Measurements from ENCODE around the gene C1QTNF2. TPM values are rescaled to one million over a fixed set of nuclear protein-coding genes. Genes with fewer than 3 reads are reported as not detected.

Gene C1QTNF2
- total and polyA plus RNA-seq, 2 of the 13 experiments (the other 11 are each of a cell fraction or from before 2014, with no cell fraction given): not detected

DNA sequence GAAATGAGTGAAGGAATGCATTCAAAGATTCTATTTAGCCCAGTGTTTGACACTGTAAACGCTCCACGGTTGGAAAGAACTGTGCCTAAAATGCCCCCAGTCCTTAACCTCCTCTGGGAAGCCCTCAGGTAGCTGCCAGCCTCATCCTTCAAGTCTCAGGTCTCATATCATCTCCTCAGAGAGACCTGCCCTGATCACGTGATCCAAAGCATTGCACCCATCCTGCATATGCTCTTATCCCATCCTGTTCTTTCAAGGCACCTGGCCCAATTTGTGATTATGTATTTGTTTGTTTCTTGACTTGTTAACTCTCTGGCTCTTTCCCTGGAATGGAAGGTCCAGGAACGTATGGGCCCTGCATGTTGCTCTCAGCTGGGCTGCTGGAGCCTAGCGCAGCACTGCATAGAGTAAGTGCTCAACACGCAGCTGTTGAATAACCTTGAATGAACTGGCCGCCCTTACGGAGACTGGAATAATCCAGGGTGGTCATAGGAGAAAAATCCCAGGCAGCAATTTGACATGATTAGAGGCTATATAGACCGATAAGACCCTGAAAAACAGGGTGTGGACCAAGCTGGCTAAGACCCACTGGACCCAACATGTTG, 8.7 kb downstream of the C1QTNF2 start:
- CTCF ChIA-PET (ENCODE audit: low intra/inter-chr PET ratio, low total read pairs): no interaction called here
- no peak overlapping the region for H3K4me2 ChIP-seq (ENCODE audit: low read depth, low read length)
- ATAC-seq: no peak

More for the DNA sequence above, 8.7 kb downstream of the C1QTNF2 start:
- intact Hi-C loops (cut with micrococcal nuclease; ENCODE audit: unreplicated experiment): no loop called here
- 40% methylated on average over 9 of the region's 9 CpGs for WGBS (ENCODE audit: low lambda C conversion rate)
- Histone ChIP-seq H4K20me1 (ENCODE audit: insufficient read depth, low read length) (no peaks in the 10 kb centered on the region), H3K4me1 (ENCODE audit: insufficient read depth, low read length) (no peaks in the 10 kb centered on the region), H3K9me3 (ENCODE audit: low read length) (no peaks in the 10 kb centered on the region), H3K27me3 (ENCODE audit: control insufficient read depth in 1 of 2, insufficient read depth in 2 of 2, low read length in 2 of 2) (peaks cover 0 to 3% of the 10 kb centered on the region in 2 experiments; a peak in 3 of 5 replicates), H3K36me3 (replicated peaks in 1 of 2; ENCODE audit: control insufficient read depth in 1 of 2, insufficient read depth in 2 of 2, low read length in 2 of 2) (no peaks in the 10 kb centered on the region), H2AFZ (ENCODE audit: low read length) (no peak overlapping the region), H3K79me2 (ENCODE audit: insufficient read depth, low read length) (no peaks in the 10 kb centered on the region), H3K27ac (ENCODE audit: extremely low read length, insufficient read depth, low read length) (no peak overlapping the region), H3K9ac (ENCODE audit: insufficient read depth, low read depth, low read length) (no peak overlapping the region), H3K4me3 (replicated peaks in 1 of 3; ENCODE audit: insufficient read depth in 1 of 3, low read depth in 2 of 3, low read length in 3 of 3) (no peak overlapping the region)
- DNase-seq (ENCODE audit: low spot score) (no peak), FAIRE-seq (no peak)
- in situ Hi-C loops (cut with HindIII; ENCODE audit: extremely low pct_ligation_motif_present, low pct_unique_long_range_greater_than_20kb): no loop called here
- no TSS peak for BruUV-seq (replicated peaks)
- POLR2A ChIA-PET: no interaction called here
- TF ChIP-seq, protein P1, sequence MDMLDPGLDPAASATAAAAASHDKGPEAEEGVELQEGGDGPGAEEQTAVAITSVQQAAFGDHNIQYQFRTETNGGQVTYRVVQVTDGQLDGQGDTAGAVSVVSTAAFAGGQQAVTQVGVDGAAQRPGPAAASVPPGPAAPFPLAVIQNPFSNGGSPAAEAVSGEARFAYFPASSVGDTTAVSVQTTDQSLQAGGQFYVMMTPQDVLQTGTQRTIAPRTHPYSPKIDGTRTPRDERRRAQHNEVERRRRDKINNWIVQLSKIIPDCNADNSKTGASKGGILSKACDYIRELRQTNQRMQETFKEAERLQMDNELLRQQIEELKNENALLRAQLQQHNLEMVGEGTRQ (IDR thresholded peaks at IDR 0.05; ENCODE audit: low read depth, low read length): peak; percentile 60
- TF ChIP-seq, protein P1 (CRISPR knock-in tag; IDR thresholded peaks at IDR 0.05; ENCODE audit: borderline replicate concordance): no peak
- TF ChIP-seq RAD51 (IDR thresholded peaks at IDR 0.05; ENCODE audit: borderline replicate concordance) (peak; percentile 75; the same call in 1 of the 2 replicates), ZNF484 (CRISPR knock-in tag; IDR thresholded peaks at IDR 0.05; ENCODE audit: borderline replicate concordance, low read depth) (no peak), ZNF607 (CRISPR knock-in tag; IDR thresholded peaks at IDR 0.05; ENCODE audit: borderline replicate concordance) (no peak)
- TF ChIP-seq, protein P2, sequence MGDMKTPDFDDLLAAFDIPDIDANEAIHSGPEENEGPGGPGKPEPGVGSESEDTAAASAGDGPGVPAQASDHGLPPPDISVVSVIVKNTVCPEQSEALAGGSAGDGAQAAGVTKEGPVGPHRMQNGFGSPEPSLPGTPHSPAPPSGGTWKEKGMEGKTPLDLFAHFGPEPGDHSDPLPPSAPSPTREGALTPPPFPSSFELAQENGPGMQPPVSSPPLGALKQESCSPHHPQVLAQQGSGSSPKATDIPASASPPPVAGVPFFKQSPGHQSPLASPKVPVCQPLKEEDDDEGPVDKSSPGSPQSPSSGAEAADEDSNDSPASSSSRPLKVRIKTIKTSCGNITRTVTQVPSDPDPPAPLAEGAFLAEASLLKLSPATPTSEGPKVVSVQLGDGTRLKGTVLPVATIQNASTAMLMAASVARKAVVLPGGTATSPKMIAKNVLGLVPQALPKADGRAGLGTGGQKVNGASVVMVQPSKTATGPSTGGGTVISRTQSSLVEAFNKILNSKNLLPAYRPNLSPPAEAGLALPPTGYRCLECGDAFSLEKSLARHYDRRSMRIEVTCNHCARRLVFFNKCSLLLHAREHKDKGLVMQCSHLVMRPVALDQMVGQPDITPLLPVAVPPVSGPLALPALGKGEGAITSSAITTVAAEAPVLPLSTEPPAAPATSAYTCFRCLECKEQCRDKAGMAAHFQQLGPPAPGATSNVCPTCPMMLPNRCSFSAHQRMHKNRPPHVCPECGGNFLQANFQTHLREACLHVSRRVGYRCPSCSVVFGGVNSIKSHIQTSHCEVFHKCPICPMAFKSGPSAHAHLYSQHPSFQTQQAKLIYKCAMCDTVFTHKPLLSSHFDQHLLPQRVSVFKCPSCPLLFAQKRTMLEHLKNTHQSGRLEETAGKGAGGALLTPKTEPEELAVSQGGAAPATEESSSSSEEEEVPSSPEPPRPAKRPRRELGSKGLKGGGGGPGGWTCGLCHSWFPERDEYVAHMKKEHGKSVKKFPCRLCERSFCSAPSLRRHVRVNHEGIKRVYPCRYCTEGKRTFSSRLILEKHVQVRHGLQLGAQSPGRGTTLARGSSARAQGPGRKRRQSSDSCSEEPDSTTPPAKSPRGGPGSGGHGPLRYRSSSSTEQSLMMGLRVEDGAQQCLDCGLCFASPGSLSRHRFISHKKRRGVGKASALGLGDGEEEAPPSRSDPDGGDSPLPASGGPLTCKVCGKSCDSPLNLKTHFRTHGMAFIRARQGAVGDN (CRISPR knock-in tag; IDR thresholded peaks at IDR 0.05): no peak
